Osteoblast (primary cell): ENCODE results near the gene PTPN7. TPM values are rescaled to one million over a fixed set of nuclear protein-coding genes. Genes with fewer than 3 reads are reported as not detected.

Experiments used
- DNase-seq: peaks from one replicate; pipeline ENCODE4 v3.0.0; 2011; ENCODE audit warnings: low spot score, mixed read lengths; ENCODE audit not compliant: insufficient read length; ENCODE audit errors: missing footprints
- H2AFZ ChIP-seq: 2 replicates; pipeline ENCODE4 v1.6.0; 2011; ENCODE audit warnings: mild to moderate bottlenecking, low read length
- H3K27ac ChIP-seq: 2 replicates; pipeline ENCODE4 v1.5.1; 2011; ENCODE audit warnings: mild to moderate bottlenecking, low read depth, low read length, moderate library complexity
- H3K27me3 ChIP-seq: 2 replicates; pipeline ENCODE4 v1.6.0; 2012; ENCODE audit warnings: mild to moderate bottlenecking, control low read depth, inconsistent platforms, low read length, moderate library complexity; ENCODE audit not compliant: insufficient read depth
- H3K36me3 ChIP-seq: 2 replicates; pipeline ENCODE4 v1.5.1; 2011; ENCODE audit warnings: mild to moderate bottlenecking, low read length, control low read depth, moderate library complexity; ENCODE audit not compliant: insufficient read depth
- H3K4me1 ChIP-seq: 2 replicates; pipeline ENCODE4 v1.5.1; 2011; ENCODE audit warnings: mild to moderate bottlenecking, low read length, control low read depth, moderate library complexity; ENCODE audit not compliant: insufficient read depth
- H3K4me2 ChIP-seq: 2 replicates; pipeline ENCODE4 v1.6.0; 2011; ENCODE audit warnings: mild to moderate bottlenecking, low read length; ENCODE audit not compliant: insufficient read depth
- H3K4me3 ChIP-seq: fragments of 200-600 bp; sonication (generic); 3 replicates; pipeline ENCODE4 v1.5.1; 2012; ENCODE audit warnings: mild to moderate bottlenecking, low read length, inconsistent platforms; ENCODE audit not compliant: insufficient read depth
- H3K79me2 ChIP-seq: 2 replicates; pipeline ENCODE4 v1.6.0; 2012; ENCODE audit warnings: mild to moderate bottlenecking, low read length, control low read depth, inconsistent platforms; ENCODE audit not compliant: insufficient read depth
- H3K9me3 ChIP-seq: 2 replicates; pipeline ENCODE4 v1.5.1; 2011; ENCODE audit warnings: low read depth, low read length, control low read depth
- H4K20me1 ChIP-seq: 2 replicates; pipeline ENCODE4 v1.6.0; 2012; ENCODE audit warnings: mild to moderate bottlenecking, low read length, control low read depth; ENCODE audit not compliant: insufficient read depth
- total RNA-seq: library from RNA; depleted of rRNA; stranded (reverse); fragments of >200 nt; gene quantifications from 2 replicates; pipeline ENCODE4 v1.2.3, GENCODE V29; 2012
- TF ChIP-seq, protein P1 (sequence below): IDR thresholded peaks from 2 replicates; pipeline ENCODE4 v1.5.1; 2011; ENCODE audit warnings: mild to moderate bottlenecking, low read depth, low read length, moderate library complexity; ENCODE audit errors: extremely low read depth

Gene PTPN7
- total RNA-seq, 1 donor, result not detected

DNA sequence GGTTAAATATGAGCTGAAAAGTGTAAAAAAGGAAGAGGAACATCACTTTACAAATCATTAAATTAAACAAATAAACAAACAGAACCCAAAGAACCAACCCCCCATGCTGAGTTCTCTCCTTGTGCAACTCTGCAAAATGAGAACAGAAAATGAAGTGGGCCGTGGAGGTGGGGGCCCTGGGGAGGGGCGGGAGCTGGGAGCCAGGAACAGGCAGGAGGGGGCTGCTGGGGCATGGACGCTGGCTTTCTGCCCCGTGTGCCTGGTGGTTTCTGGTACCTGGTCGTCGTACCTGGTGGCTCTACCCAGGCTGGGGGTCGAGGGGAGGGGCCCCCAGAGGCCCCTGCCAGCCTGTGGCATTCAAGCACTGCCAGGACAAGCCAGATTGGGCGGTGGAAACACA lies 26.9 kb downstream of the PTPN7 start:
- no peak overlapping the region for H3K27ac ChIP-seq
- no peak overlapping the region for H3K4me3 ChIP-seq
- H3K4me2 ChIP-seq, result no peak overlapping the region
- TF ChIP-seq, protein P1, sequence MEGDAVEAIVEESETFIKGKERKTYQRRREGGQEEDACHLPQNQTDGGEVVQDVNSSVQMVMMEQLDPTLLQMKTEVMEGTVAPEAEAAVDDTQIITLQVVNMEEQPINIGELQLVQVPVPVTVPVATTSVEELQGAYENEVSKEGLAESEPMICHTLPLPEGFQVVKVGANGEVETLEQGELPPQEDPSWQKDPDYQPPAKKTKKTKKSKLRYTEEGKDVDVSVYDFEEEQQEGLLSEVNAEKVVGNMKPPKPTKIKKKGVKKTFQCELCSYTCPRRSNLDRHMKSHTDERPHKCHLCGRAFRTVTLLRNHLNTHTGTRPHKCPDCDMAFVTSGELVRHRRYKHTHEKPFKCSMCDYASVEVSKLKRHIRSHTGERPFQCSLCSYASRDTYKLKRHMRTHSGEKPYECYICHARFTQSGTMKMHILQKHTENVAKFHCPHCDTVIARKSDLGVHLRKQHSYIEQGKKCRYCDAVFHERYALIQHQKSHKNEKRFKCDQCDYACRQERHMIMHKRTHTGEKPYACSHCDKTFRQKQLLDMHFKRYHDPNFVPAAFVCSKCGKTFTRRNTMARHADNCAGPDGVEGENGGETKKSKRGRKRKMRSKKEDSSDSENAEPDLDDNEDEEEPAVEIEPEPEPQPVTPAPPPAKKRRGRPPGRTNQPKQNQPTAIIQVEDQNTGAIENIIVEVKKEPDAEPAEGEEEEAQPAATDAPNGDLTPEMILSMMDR, result no peak
- no peak for DNase-seq
- no peaks in the 10 kb centered on the region for H3K4me1 ChIP-seq
- H3K9me3 ChIP-seq, result no peaks in the 10 kb centered on the region
- H3K36me3 ChIP-seq, result peaks cover 42% of the 10 kb centered on the region
- peaks cover 26% of the 10 kb centered on the region for H4K20me1 ChIP-seq
- H3K27me3 ChIP-seq, result no peaks in the 10 kb centered on the region
- H3K79me2 ChIP-seq, result peaks cover 10% of the 10 kb centered on the region
- H2AFZ ChIP-seq, result no peak overlapping the region

DNA sequence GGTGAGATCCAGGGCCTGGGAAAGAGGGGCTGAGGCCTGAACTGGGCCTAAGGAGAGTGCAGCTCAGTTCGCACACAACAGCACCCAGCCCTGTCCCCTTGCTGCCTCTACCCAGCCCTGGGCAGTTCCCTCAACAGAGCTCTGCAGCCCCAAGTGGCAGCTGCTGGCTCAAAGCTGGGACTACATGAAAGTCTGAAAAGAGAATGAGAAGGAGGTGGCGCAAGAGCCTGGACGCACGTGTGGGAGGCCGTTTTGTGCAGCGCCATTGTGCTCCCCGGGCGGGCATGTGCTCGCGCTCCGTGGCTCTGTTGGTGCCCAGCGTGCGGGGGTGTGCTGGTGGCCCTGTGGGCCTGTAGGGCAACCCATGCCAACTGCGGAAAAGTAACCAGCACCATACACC lies 27.4 kb downstream of the PTPN7 start:
- Histone ChIP-seq H3K4me2 (no peak overlapping the region), H3K79me2 (peaks cover 5% of the 10 kb centered on the region), H3K27me3 (no peaks in the 10 kb centered on the region), H3K36me3 (peaks cover 42% of the 10 kb centered on the region), H3K4me1 (no peaks in the 10 kb centered on the region), H4K20me1 (peaks cover 21% of the 10 kb centered on the region), H3K27ac (no peak overlapping the region), H2AFZ (no peak overlapping the region), H3K4me3 (no peak overlapping the region), H3K9me3 (no peaks in the 10 kb centered on the region)
- TF ChIP-seq, protein P1, result no peak
- peak; percentile 63 for DNase-seq

DNA sequence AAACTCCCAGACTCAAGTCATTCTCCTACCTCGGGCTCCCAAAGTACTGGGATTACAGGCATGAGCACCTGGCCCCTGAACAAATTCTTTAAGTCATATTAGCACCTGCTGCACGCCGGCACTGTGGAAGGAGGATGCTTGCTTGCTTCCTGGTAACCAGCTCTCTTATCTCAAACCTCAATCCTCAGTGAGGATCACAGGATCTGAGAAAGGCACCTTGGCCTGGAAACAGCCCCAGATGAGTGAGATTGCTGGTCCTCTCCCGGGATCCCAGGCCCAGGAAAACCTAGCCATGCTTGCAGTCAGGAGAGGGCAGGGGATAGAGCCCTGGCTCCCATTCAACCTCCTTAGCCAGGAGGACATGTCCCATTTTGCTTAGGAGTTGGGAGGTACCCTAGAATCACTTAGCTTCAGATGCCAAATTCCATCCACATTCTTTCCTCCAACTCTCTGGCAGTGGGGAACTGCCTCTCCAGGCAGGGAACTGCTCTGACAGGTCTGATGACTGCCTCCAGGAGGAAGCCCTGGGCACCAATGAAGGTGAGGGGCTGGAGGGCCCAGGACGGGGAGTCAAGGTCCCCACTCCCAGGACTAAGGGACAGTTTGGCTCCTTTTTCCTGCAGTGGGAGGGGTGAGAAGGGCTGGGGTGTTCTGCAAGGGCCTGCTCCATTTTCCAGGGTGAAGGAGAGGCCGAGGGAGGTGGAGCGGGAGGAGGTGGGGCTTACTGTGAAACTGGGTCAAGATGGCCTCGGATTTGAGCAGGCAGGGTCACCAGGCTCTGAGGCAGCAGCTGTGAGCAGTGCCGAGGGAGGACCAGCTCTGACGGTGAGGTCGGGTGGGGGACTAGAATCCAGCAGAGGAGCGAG lies 28.2 kb downstream of the PTPN7 start:
- TF ChIP-seq, protein P1, result no peak

DNA sequence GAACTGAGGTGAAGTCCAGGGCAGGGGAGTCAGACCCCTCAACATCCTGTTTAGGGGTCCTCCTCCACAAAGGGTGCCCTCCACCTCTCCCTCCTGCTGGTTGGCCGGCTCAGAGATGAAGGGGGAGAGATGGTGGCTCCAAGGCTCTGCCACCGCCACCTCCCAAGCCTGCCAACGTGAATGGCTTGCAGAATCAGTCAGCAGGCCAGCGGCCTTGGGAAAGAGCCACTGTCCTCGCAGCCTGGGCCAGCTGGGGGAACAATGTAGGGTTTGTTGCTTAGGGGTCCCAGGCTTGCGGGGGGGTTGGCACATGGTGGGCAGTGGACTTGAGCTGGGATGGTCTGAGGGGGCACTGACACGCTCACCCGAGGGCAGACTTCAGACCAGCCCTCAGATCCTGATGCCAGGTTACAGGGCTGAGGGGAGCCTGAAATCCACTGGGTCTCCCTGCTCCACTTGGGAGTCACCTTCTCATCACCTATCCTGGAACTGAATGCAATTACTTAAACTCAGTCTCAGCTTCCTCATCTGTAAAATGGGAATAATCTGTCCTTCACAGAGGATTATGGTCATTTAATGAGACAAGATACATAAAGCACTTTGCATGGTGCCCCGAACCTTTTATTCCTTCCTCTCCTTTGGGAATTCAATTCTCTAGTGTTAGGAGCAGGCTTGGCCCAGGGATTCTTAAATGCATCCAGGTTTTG lies 29.4 kb downstream of the PTPN7 start:
- TF ChIP-seq, protein P1, result no peak
- H3K4me3 ChIP-seq, result no peak overlapping the region
- no peaks in the 10 kb centered on the region for H3K79me2 ChIP-seq

More for the DNA sequence above, 28.2 kb downstream of the PTPN7 start:
- H3K4me3 ChIP-seq, result no peak overlapping the region
- H3K79me2 ChIP-seq, result no peaks in the 10 kb centered on the region
- H4K20me1 ChIP-seq, result peaks cover 16% of the 10 kb centered on the region
- no peak overlapping the region for H3K27ac ChIP-seq
- peak; percentile 63 for DNase-seq
- H3K27me3 ChIP-seq, result no peaks in the 10 kb centered on the region
- H3K9me3 ChIP-seq, result no peaks in the 10 kb centered on the region
- H3K4me2 ChIP-seq, result no peak overlapping the region
- H3K36me3 ChIP-seq, result peaks cover 38% of the 10 kb centered on the region
- H2AFZ ChIP-seq, result no peak overlapping the region
- no peaks in the 10 kb centered on the region for H3K4me1 ChIP-seq

More for the DNA sequence above, 29.4 kb downstream of the PTPN7 start:
- Histone ChIP-seq H3K27ac (no peak overlapping the region), H3K36me3 (peaks cover 38% of the 10 kb centered on the region), H2AFZ (no peak overlapping the region), H3K27me3 (no peaks in the 10 kb centered on the region), H3K9me3 (no peaks in the 10 kb centered on the region), H4K20me1 (peaks cover 13% of the 10 kb centered on the region), H3K4me2 (no peak overlapping the region), H3K4me1 (no peaks in the 10 kb centered on the region)
- DNase-seq, result peak; percentile 72
